HFF-Myc (cell line): ENCODE data around the gene IREB2.
"Not testable (repeated sequence)": the region's sequence is repeated elsewhere in the genome, so short reads cannot be mapped to it uniquely, and the experiment has no call there.

Experiments
- DNase-seq: peaks from one replicate; pipeline ENCODE4 v3.0.0-alpha.2; 2011; ENCODE audit warnings: low read depth; ENCODE audit errors: extremely low read depth
- H3K4me3 ChIP-seq: replicated peaks from 2 replicates; pipeline ENCODE4 v1.5.1; 2011; ENCODE audit warnings: low read depth, mild to moderate bottlenecking, control low read depth, low read length
- TF ChIP-seq, protein P1 (sequence below): IDR thresholded peaks from 2 replicates; pipeline ENCODE4 v1.5.1; 2012; ENCODE audit warnings: mild to moderate bottlenecking, low read depth, low read length, control low read depth; ENCODE audit errors: missing control alignments

The IREB2 gene

DNA sequence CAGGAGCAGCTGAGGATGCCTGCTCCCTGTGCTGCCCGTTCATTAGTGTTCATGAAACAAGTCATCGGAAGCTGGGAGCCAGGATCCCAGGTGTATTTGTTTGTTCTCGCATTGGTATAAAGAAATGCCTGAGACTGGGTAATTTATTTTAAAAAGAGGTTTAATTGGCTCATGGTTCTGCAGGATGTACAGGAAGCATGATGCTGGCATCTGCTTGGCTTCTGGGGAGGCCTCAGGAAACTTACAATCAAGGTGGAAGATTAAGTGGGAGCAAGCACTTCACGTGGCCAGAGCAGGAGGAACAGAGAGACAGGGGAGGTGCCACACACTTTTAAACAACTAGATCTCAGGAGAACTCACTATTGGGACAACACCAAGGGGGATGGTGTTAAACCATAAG, 63.8 kb downstream of the IREB2 start:
- no peak overlapping the region for H3K4me3 ChIP-seq
- TF ChIP-seq, protein P1, sequence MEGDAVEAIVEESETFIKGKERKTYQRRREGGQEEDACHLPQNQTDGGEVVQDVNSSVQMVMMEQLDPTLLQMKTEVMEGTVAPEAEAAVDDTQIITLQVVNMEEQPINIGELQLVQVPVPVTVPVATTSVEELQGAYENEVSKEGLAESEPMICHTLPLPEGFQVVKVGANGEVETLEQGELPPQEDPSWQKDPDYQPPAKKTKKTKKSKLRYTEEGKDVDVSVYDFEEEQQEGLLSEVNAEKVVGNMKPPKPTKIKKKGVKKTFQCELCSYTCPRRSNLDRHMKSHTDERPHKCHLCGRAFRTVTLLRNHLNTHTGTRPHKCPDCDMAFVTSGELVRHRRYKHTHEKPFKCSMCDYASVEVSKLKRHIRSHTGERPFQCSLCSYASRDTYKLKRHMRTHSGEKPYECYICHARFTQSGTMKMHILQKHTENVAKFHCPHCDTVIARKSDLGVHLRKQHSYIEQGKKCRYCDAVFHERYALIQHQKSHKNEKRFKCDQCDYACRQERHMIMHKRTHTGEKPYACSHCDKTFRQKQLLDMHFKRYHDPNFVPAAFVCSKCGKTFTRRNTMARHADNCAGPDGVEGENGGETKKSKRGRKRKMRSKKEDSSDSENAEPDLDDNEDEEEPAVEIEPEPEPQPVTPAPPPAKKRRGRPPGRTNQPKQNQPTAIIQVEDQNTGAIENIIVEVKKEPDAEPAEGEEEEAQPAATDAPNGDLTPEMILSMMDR: no peak
- no peak for DNase-seq

DNA sequence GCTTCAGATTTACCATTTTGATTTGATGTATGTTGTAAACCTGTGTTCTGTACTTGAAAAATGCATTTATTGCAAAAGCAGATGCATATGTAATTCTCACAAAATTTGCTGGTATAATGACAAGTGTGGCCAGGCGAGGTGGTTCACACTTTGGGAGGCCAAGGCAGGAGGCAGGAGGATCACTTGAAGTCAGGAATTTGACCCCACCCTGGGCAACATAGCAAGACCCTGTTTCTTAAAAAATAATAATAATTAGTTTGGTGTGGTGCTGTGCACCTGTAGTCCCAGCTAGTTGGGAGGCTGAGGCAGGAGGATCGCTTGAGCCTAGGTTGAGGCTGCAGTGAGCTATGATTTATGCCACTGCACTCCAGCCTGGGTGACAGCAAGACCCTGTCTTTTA, 64.6 kb downstream of the IREB2 start:
- no peak for DNase-seq
- no peak overlapping the region for H3K4me3 ChIP-seq
- TF ChIP-seq, protein P1: no peak

DNA sequence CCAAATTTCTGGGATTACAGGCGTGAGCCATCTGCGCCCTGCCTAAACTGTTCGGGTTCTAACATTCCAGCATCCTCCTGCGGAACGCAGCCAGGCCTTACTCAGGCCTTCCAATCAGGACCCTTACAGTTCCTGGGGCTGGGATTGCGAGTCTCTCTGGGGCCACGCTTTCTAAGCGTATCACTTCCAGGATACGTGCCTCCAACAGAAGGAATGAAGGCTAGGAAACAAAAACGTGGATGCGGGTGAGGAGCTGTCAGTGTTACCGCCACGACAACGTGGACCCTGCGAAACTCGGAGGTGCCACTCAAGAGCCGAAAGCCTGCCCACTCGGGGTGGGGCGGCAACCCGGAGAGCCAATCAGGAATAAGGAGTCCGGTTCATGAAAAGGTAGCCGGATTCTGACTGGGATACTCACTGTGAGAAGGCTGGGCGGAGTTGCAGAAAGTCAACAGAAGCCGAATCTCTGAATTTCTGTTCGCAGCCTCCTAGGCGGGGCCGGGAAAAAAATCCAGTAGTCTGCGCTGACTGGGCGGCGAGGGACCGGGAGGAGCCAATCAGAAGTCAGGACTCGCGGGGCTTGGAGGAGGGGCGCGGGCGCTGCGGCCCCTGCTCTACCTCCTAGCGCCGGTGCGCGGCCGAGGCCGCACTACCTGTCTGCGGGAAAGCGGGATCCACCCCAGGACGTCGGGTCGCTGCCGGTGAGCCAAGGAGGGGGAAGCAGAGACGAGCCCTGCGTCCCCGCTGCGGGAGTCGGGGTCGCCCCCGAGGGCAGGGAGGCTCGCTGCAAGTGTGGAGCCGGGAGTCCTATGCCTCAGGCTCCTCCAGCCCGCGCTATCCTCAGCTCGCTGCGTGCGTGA, 69.2 kb downstream of the IREB2 start, which contains the start of gene HYKK:
TSS of gene HYKK (plus strand) at position 607 of the 860 bp plus-strand sequence. CDS start 5,512 bp downstream, outside the sequence.
- TF ChIP-seq, protein P1: no peak
- H3K4me3 ChIP-seq: peak within 1 kb of the TSS; percentile 58
- DNase-seq: peak; percentile 94

DNA sequence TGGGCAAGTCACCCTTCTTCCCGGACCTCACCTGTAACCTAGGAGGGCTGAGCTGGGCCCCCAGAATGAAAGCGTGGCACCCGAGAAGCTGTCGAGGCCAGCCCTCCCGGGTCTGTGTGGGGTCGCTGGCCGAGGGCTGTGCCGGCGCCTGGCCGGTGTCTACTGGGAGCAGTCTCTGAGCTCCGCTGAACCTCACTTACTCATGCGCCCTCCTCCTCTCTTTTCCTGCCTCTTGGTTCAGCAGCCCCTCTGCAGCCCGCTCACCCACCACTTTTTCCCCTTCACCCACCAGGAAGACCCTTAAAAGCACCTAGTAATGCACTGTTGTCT, 69.8 kb downstream of the IREB2 start:
- TF ChIP-seq, protein P1: no peak
- H3K4me3 ChIP-seq: peak overlapping the region; percentile 58
- no peak for DNase-seq

DNA sequence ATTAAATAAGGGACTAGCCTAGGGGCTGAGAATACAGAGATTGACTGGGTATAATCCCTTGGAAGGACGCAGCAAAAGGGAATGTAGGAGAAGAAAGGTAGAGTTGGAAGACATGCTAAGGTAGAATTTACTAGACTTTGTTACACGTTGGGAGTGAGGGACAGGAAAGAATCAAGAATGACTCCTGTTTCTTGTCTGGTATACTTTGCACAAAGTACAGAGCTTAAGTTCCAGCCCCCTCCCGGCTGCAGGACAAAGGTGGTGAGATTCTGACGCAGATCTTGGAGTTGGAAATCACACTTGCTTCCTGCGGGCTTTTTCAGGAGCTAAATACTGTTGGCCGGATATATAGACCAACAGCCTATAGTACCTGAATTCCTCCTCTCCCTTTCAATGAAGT, 70.3 kb downstream of the IREB2 start:
- DNase-seq: no peak
- TF ChIP-seq, protein P1: no peak
- peak overlapping the region; percentile 58 for H3K4me3 ChIP-seq

DNA sequence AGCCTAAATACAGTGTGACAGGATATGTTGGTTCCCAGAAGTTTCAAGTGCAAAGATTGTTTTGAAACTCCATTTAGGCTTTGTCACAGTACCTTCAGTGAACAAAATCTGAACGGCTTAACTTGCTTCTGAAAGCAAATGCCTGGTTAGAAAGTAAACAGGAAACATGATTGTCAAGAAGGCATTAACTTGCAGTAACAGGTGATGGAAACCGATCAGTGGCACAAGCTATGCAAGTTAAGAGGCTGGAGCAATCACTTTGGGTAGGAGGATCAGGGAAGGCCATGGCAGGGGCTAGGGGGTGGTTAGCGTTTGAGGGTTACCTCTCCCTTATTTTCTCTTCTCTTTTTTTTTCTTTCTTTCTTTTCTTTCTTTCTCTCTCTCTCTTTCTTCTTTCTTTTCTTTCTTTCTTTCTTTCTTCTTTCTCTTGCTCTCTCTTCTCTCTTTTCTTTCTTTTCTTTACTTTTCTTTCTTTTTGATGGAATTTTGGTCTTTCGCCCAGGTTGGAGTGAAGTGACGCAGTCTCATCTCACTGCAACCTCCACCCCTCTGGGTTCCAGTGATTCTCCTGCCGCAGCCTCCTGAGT, 71.8 kb downstream of the IREB2 start:
- no peak for DNase-seq
- TF ChIP-seq, protein P1: no peak
- no peak overlapping the region for H3K4me3 ChIP-seq

DNA sequence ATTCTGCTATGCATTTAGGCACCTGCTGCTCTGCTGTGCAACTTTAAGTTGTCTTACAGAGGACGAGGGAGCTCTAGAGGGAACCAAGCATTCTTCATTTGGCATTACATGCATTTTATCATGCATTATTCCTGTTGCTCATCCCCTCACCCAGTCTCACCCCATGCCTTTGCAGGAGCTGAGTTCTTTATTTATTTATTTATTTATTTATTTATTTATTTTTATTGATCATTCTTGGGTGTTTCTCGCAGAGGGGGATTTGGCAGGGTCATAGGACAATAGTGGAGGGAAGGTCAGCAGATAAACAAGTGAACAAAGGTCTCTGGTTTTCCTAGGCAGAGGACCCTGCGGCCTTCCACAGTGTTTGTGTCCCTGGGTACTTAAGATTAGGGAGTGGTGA, 82.0 kb downstream of the IREB2 start:
- not testable (repeated sequence) for H3K4me3 ChIP-seq, DNase-seq
